ENCODE data around the gene PDE8A.
"Not testable (repeated sequence)": the region's sequence is repeated elsewhere in the genome, so short reads cannot be mapped to it uniquely, and the experiment has no call there.

PDE8A gene

GRCh38 chr15:85178308-85178707, 196.7 kb downstream of the PDE8A start:
- DNase-seq (ENCODE audit: low read depth): no peak

- DNase-seq (ENCODE audit: low read depth): no peak
Observed at GRCh38 chr15:85179700-85180099, 198.0 kb downstream of the PDE8A start.

GRCh38 chr15:85185350-85185749, 203.7 kb downstream of the PDE8A start:
- not testable (repeated sequence) for DNase-seq (ENCODE audit: low read depth)

- not testable (repeated sequence) for DNase-seq (ENCODE audit: low read depth)
Observed at GRCh38 chr15:85188171-85188577, 206.5 kb downstream of the PDE8A start.

All from activated T-helper 9 cell treated with anti-CD3 and anti-CD28 coated beads, Interleukin-2, amount 50 U/mL, for 16 hours (primary cell).